Measurements from ENCODE around the gene IMPDH2. TPM values are rescaled to one million over a fixed set of nuclear protein-coding genes. Genes with fewer than 3 reads are reported as not detected.

The IMPDH2 gene
- total and polyA plus RNA-seq, 9 donors: 211 to 290 (median 254) TPM

- H3K4me1 ChIP-seq (ENCODE audit: control insufficient read depth, insufficient read depth, low read length): peaks cover 52% of the 10 kb centered on the region
- H3K4me3 ChIP-seq (ENCODE audit: low read length): no peak overlapping the region
- H3K36me3 ChIP-seq (ENCODE audit: control insufficient read depth, insufficient read depth, low read length): peaks cover 55% of the 10 kb centered on the region
- H3K27ac ChIP-seq (ENCODE audit: low read length): no peak overlapping the region
- DNase-seq: peak; percentile 7
- WGBS (ENCODE audit: insufficient coverage): 96% methylated on average over 4 of the region's 4 CpGs
- no peaks in the 10 kb centered on the region for H3K27me3 ChIP-seq (ENCODE audit: control insufficient read depth, insufficient read depth, low read length)
- H3K9me3 ChIP-seq (replicated peaks; ENCODE audit: control insufficient read depth, low read depth, low read length): no peaks in the 10 kb centered on the region
Measured at GRCh38 chr3:49023775-49024174, 5.4 kb downstream of the IMPDH2 start.

DNA sequence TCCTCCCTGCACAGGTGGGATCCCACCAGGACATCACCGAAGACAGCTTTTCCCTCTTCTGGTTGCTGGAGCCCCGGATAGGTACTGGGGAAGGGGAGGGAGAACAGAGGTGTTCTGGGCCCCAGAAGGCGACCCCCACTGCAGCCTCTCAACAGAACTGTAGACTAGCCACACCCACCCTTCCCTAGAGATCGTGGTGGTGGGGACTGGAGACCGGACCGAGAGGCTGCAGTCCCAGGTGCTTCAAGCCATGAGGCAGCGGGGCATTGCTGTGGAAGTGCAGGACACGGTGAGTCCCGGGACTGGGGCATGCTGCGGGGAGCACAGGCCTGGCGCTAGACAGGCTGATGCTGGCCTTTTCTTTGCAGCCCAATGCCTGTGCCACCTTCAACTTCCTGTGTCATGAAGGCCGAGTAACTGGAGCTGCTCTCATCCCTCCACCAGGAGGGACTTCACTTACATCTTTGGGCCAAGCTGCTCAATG, 6.5 kb downstream of the IMPDH2 start:
- Histone ChIP-seq H3K27ac (ENCODE audit: low read length) (peak overlapping the region; percentile 99), H3K4me1 (ENCODE audit: control insufficient read depth, insufficient read depth, low read length) (peaks cover 43% of the 10 kb centered on the region), H3K27me3 (ENCODE audit: control insufficient read depth, insufficient read depth, low read length) (no peaks in the 10 kb centered on the region), H3K9me3 (replicated peaks; ENCODE audit: control insufficient read depth, low read depth, low read length) (no peaks in the 10 kb centered on the region), H3K4me3 (ENCODE audit: low read length) (peak overlapping the region; percentile 95), H3K36me3 (ENCODE audit: control insufficient read depth, insufficient read depth, low read length) (peaks cover 49% of the 10 kb centered on the region)
- WGBS (ENCODE audit: insufficient coverage): 50% methylated on average over 6 of the region's 12 CpGs
- peak; percentile 27 for DNase-seq

GRCh38 chr3:49021813-49022687, 7.1 kb downstream of the IMPDH2 start, which contains the start of gene NDUFAF3:
TSS of gene NDUFAF3 (plus strand) at chr3:49022121. CDS start at chr3:49022145, 24 bp downstream.
- H3K9me3 ChIP-seq (replicated peaks; ENCODE audit: control insufficient read depth, low read depth, low read length): no peaks in the 10 kb centered on the region
- whole genome bisulfite sequencing (ENCODE audit: insufficient coverage): 0% methylated on average over 83 of the region's 83 CpGs
- peaks cover 45% of the 10 kb centered on the region for H3K4me1 ChIP-seq (ENCODE audit: control insufficient read depth, insufficient read depth, low read length)

DNA sequence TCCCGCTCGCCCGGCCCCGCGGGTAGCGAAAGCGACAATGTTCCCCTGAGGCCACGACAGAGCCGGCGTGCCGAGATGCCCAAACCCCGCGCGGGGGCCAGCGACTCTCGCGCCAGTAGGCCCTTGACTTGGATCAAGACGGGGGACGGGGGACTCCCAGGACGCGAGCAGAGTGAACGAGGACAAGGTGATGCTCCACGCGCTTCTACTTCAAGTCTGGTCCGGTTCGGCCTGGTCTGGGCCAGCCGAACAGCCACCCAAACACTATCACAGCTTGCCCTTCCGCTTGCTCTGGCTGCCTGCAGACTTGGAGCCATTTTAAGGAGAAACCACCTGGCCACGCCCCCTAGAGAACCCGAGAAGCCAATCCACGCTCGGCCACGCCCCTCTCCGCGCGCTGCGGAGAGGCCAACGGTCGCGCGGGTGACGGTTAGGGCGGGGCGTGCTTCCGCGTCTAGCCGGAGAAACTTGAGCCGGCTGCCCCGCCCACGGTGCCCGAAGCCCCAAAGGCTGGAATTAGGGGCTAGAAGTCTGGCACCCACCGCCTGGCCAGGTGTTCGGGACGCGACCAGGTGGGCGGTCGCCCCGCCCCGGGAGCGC, 7.9 kb downstream of the IMPDH2 start:
- peaks cover 41% of the 10 kb centered on the region for H3K36me3 ChIP-seq (ENCODE audit: control insufficient read depth, insufficient read depth, low read length)
- under 1% methylated on average over 60 of the region's 60 CpGs for whole genome bisulfite sequencing (ENCODE audit: insufficient coverage)
- peak overlapping the region; percentile 95 for H3K4me3 ChIP-seq (ENCODE audit: low read length)
- peaks cover 45% of the 10 kb centered on the region for H3K4me1 ChIP-seq (ENCODE audit: control insufficient read depth, insufficient read depth, low read length)
- no peaks in the 10 kb centered on the region for H3K9me3 ChIP-seq (replicated peaks; ENCODE audit: control insufficient read depth, low read depth, low read length)
- peak overlapping the region; percentile 99 for H3K27ac ChIP-seq (ENCODE audit: low read length)
- peak; percentile 99 for DNase-seq
- H3K27me3 ChIP-seq (ENCODE audit: control insufficient read depth, insufficient read depth, low read length): no peaks in the 10 kb centered on the region

More at GRCh38 chr3:49021813-49022687, 7.1 kb downstream of the IMPDH2 start, which contains the start of gene NDUFAF3:
- Histone ChIP-seq H3K4me3 (ENCODE audit: low read length) (peak within 1 kb of the TSS; percentile 95), H3K36me3 (ENCODE audit: control insufficient read depth, insufficient read depth, low read length) (peaks cover 42% of the 10 kb centered on the region), H3K27ac (ENCODE audit: low read length) (peak within 1 kb of the TSS; percentile 99), H3K27me3 (ENCODE audit: control insufficient read depth, insufficient read depth, low read length) (no peaks in the 10 kb centered on the region)
- peak; percentile 97 for DNase-seq

- Histone ChIP-seq H3K36me3 (ENCODE audit: control insufficient read depth, insufficient read depth, low read length) (peaks cover 41% of the 10 kb centered on the region), H3K4me3 (ENCODE audit: low read length) (peak overlapping the region; percentile 95), H3K4me1 (ENCODE audit: control insufficient read depth, insufficient read depth, low read length) (peaks cover 44% of the 10 kb centered on the region), H3K9me3 (replicated peaks; ENCODE audit: control insufficient read depth, low read depth, low read length) (no peaks in the 10 kb centered on the region), H3K27me3 (ENCODE audit: control insufficient read depth, insufficient read depth, low read length) (no peaks in the 10 kb centered on the region), H3K27ac (ENCODE audit: low read length) (peak overlapping the region; percentile 99)
- under 1% methylated on average over 40 of the region's 51 CpGs for WGBS (ENCODE audit: insufficient coverage)
- peak; percentile 49 for DNase-seq
Measured at GRCh38 chr3:49020330-49021212, 8.6 kb downstream of the IMPDH2 start.

DNA sequence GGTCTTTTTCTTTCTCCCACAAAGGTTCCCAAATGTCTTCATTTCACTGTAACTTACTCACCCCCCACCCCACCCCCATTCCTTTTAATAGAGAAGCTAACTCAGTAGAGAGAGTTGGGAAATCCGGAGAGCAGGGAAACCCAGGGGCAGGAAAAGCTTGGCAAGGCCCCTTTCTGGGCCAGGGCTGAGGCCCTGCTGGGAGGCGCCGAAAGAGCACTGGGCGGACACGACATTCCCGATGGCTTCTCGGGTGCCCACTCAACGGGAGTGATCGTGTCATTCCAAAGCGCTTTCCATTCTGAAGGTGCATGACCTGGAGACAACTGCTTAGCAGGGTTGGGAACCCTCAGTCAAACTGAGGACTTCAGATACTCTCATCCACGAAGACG, 9.3 kb downstream of the IMPDH2 start:
- Histone ChIP-seq H3K4me3 (ENCODE audit: low read length) (peak overlapping the region; percentile 95), H3K4me1 (ENCODE audit: control insufficient read depth, insufficient read depth, low read length) (peaks cover 39% of the 10 kb centered on the region), H3K36me3 (ENCODE audit: control insufficient read depth, insufficient read depth, low read length) (peaks cover 41% of the 10 kb centered on the region), H3K27me3 (ENCODE audit: control insufficient read depth, insufficient read depth, low read length) (no peaks in the 10 kb centered on the region), H3K9me3 (replicated peaks; ENCODE audit: control insufficient read depth, low read depth, low read length) (no peaks in the 10 kb centered on the region), H3K27ac (ENCODE audit: low read length) (peak overlapping the region; percentile 99)
- peak; percentile 15 for DNase-seq
- 44% methylated on average over 9 of the region's 12 CpGs for WGBS (ENCODE audit: insufficient coverage)

GRCh38 chr3:49018707-49019006, 10.5 kb downstream of the IMPDH2 start:
- Histone ChIP-seq H3K9me3 (replicated peaks; ENCODE audit: control insufficient read depth, low read depth, low read length) (no peaks in the 10 kb centered on the region), H3K4me3 (ENCODE audit: low read length) (peak overlapping the region; percentile 78), H3K27me3 (ENCODE audit: control insufficient read depth, insufficient read depth, low read length) (no peaks in the 10 kb centered on the region), H3K4me1 (ENCODE audit: control insufficient read depth, insufficient read depth, low read length) (peaks cover 44% of the 10 kb centered on the region), H3K36me3 (ENCODE audit: control insufficient read depth, insufficient read depth, low read length) (peaks cover 41% of the 10 kb centered on the region), H3K27ac (ENCODE audit: low read length) (peak overlapping the region; percentile 75)
- 0% methylated on average over 16 of the region's 18 CpGs for WGBS (ENCODE audit: insufficient coverage)
- no peak for DNase-seq

DNA sequence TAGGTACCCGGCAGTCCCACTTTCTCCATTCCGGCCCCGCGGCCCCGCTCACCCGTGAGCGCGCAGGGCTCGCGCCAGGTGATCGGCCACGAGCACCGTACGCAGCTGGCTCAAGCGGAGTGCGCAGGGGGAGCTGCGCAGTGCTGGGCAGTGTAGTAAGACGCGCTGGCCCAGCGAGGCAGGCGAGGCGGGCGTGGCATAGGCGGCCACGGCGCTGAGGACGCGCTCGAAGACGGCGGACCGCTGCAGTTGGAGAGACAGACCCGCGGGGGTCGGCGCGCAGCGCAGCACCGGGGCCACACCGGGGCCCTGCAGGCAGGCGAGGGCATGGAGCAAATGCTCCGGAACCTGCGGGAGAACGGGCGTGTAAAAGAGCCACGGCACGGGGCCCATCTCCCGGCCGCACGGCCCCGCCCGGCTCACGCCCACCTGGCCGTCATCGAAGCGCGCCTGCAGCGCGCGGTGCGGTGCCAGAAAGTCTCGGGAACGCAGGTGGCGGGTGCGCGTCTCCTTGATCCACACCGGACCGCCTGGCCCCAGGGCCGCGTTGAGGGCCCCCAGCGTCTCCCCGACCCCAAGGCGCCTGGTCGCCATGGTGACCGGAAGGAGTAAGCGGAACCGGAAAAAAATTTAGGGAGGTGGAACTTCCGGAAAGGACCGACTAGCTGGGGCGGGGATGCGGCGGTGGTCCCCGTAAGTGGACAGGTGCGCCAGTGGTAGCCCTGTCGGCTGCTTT, 11.1 kb downstream of the IMPDH2 start, which contains the start of gene DALRD3:
DALRD3 (minus strand) TSS at position 610 of the 736 bp plus-strand sequence; CDS start at position 594, 16 bp downstream.
- peaks cover 47% of the 10 kb centered on the region for H3K4me1 ChIP-seq (ENCODE audit: control insufficient read depth, insufficient read depth, low read length)
- peak; percentile 87 for DNase-seq
- under 1% methylated on average over 78 of the region's 85 CpGs for WGBS (ENCODE audit: insufficient coverage)

GRCh38 chr3:49017229-49017970, 11.8 kb downstream of the IMPDH2 start:
- peak; percentile 28 for DNase-seq
- H3K27ac ChIP-seq (ENCODE audit: low read length): no peak overlapping the region
- H3K27me3 ChIP-seq (ENCODE audit: control insufficient read depth, insufficient read depth, low read length): no peaks in the 10 kb centered on the region
- H3K9me3 ChIP-seq (replicated peaks; ENCODE audit: control insufficient read depth, low read depth, low read length): no peaks in the 10 kb centered on the region
- H3K4me1 ChIP-seq (ENCODE audit: control insufficient read depth, insufficient read depth, low read length): peaks cover 47% of the 10 kb centered on the region
- H3K4me3 ChIP-seq (ENCODE audit: low read length): peak overlapping the region; percentile 78
- peaks cover 44% of the 10 kb centered on the region for H3K36me3 ChIP-seq (ENCODE audit: control insufficient read depth, insufficient read depth, low read length)
- 3% methylated on average over 17 of the region's 23 CpGs for WGBS (ENCODE audit: insufficient coverage)

More for the DNA sequence above, 11.1 kb downstream of the IMPDH2 start, which contains the start of gene DALRD3:
- H3K9me3 ChIP-seq (replicated peaks; ENCODE audit: control insufficient read depth, low read depth, low read length): no peaks in the 10 kb centered on the region
- peak within 1 kb of the TSS; percentile 75 for H3K27ac ChIP-seq (ENCODE audit: low read length)
- H3K36me3 ChIP-seq (ENCODE audit: control insufficient read depth, insufficient read depth, low read length): peaks cover 41% of the 10 kb centered on the region
- H3K27me3 ChIP-seq (ENCODE audit: control insufficient read depth, insufficient read depth, low read length): no peaks in the 10 kb centered on the region
- peak within 1 kb of the TSS; percentile 78 for H3K4me3 ChIP-seq (ENCODE audit: low read length)
